Measurements from ENCODE around the gene MCRS1.

DNA sequence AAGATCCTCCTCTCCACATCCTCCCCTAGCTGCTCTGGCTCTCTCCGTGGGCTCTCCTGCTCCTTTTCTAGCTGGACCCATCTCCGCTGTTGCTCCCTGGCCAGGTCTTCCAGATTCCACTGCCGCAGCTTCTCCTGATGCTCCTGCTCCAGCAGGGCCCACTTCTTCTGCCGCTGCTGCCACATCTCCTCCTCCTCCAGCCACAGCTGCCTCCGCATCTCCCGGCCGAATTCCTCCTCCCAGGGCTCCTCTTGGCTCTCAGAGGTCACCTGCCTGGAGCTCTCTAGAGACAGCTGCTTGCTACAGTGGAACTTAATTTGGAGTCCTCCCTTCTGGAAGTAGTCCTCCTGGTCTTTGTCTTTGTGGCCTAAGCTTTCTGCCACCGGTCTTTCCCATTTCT is 32.0 kb upstream of the MCRS1 start:
- TF ChIP-seq RAD21 (IDR thresholded peaks at IDR 0.05): no peak
- TF ChIP-seq, protein P1, sequence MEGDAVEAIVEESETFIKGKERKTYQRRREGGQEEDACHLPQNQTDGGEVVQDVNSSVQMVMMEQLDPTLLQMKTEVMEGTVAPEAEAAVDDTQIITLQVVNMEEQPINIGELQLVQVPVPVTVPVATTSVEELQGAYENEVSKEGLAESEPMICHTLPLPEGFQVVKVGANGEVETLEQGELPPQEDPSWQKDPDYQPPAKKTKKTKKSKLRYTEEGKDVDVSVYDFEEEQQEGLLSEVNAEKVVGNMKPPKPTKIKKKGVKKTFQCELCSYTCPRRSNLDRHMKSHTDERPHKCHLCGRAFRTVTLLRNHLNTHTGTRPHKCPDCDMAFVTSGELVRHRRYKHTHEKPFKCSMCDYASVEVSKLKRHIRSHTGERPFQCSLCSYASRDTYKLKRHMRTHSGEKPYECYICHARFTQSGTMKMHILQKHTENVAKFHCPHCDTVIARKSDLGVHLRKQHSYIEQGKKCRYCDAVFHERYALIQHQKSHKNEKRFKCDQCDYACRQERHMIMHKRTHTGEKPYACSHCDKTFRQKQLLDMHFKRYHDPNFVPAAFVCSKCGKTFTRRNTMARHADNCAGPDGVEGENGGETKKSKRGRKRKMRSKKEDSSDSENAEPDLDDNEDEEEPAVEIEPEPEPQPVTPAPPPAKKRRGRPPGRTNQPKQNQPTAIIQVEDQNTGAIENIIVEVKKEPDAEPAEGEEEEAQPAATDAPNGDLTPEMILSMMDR (IDR thresholded peaks at IDR 0.05; ENCODE audit: low read depth, low read length, missing input control): no peak
- no peak for TF ChIP-seq YY1 (IDR thresholded peaks at IDR 0.05)
- TF ChIP-seq, protein P2, sequence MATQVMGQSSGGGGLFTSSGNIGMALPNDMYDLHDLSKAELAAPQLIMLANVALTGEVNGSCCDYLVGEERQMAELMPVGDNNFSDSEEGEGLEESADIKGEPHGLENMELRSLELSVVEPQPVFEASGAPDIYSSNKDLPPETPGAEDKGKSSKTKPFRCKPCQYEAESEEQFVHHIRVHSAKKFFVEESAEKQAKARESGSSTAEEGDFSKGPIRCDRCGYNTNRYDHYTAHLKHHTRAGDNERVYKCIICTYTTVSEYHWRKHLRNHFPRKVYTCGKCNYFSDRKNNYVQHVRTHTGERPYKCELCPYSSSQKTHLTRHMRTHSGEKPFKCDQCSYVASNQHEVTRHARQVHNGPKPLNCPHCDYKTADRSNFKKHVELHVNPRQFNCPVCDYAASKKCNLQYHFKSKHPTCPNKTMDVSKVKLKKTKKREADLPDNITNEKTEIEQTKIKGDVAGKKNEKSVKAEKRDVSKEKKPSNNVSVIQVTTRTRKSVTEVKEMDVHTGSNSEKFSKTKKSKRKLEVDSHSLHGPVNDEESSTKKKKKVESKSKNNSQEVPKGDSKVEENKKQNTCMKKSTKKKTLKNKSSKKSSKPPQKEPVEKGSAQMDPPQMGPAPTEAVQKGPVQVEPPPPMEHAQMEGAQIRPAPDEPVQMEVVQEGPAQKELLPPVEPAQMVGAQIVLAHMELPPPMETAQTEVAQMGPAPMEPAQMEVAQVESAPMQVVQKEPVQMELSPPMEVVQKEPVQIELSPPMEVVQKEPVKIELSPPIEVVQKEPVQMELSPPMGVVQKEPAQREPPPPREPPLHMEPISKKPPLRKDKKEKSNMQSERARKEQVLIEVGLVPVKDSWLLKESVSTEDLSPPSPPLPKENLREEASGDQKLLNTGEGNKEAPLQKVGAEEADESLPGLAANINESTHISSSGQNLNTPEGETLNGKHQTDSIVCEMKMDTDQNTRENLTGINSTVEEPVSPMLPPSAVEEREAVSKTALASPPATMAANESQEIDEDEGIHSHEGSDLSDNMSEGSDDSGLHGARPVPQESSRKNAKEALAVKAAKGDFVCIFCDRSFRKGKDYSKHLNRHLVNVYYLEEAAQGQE (IDR thresholded peaks at IDR 0.05): no peak
- TF ChIP-seq SP1 (IDR thresholded peaks at IDR 0.05): no peak
- TF ChIP-seq JUND (IDR thresholded peaks at IDR 0.05): no peak
- no peak for TF ChIP-seq HNF4A (conservative IDR thresholded peaks at IDR 0.05)
- TF ChIP-seq EGR1 (IDR thresholded peaks at IDR 0.05; ENCODE audit: low read depth in 2 of 2): no peak
- TF ChIP-seq TAF1 (conservative IDR thresholded peaks at IDR 0.05): no peak
- TF ChIP-seq GABPA (IDR thresholded peaks at IDR 0.05 in 1 of 2, conservative IDR thresholded peaks at IDR 0.05 in 1 of 2): no peak
- TF ChIP-seq, protein P3, sequence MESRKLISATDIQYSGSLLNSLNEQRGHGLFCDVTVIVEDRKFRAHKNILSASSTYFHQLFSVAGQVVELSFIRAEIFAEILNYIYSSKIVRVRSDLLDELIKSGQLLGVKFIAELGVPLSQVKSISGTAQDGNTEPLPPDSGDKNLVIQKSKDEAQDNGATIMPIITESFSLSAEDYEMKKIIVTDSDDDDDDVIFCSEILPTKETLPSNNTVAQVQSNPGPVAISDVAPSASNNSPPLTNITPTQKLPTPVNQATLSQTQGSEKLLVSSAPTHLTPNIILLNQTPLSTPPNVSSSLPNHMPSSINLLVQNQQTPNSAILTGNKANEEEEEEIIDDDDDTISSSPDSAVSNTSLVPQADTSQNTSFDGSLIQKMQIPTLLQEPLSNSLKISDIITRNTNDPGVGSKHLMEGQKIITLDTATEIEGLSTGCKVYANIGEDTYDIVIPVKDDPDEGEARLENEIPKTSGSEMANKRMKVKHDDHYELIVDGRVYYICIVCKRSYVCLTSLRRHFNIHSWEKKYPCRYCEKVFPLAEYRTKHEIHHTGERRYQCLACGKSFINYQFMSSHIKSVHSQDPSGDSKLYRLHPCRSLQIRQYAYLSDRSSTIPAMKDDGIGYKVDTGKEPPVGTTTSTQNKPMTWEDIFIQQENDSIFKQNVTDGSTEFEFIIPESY (IDR thresholded peaks at IDR 0.05): no peak
- TF ChIP-seq, protein P4, sequence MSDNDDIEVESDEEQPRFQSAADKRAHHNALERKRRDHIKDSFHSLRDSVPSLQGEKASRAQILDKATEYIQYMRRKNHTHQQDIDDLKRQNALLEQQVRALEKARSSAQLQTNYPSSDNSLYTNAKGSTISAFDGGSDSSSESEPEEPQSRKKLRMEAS (IDR thresholded peaks at IDR 0.05): no peak
